CD14-positive monocyte (primary cell): ENCODE data around the gene HES6. TPM values are rescaled to one million over a fixed set of nuclear protein-coding genes. Genes with fewer than 3 reads are reported as not detected.
A peak's percentile ranks its signal among the peaks of the same experiment; 100 is the strongest.

ENCODE experiments used
- DNase-seq, 3 donors: peaks; one replicate each; pipeline ENCODE4 v3.0.0-alpha.2; 2011 to 2022
- H2AFZ ChIP-seq: 2 replicates; pipeline ENCODE4 v1.6.0; 2012; ENCODE audit warnings: mild to moderate bottlenecking, low read depth, low read length, inconsistent platforms; ENCODE audit not compliant: insufficient read depth, poor library complexity, severe bottlenecking
- H3K27ac ChIP-seq, 2 donors: 1 replicate in 1 of 2; 2 replicates in 1 of 2; pipeline ENCODE4 v1.5.1; 2012 to 2013; ENCODE audit warnings: low read length in 2 of 2, control low read depth in 1 of 2, inconsistent platforms in 1 of 2, low read depth in 1 of 2, mild to moderate bottlenecking in 1 of 2
- H3K27me3 ChIP-seq, 2 donors: one replicate each; pipeline versions ENCODE4 v1.6.0 to v1.6.1; 2011 to 2013; ENCODE audit warnings: low read length in 2 of 2; ENCODE audit not compliant: control insufficient read depth in 2 of 2, insufficient read depth in 2 of 2
- H3K36me3 ChIP-seq, 2 donors: replicated peaks in 1 of 2; 1 replicate in 1 of 2; 2 replicates in 1 of 2; pipeline versions ENCODE4 v1.5.1 to v1.6.1; 2012 to 2013; ENCODE audit warnings: low read length in 2 of 2, control low read depth in 1 of 2, inconsistent platforms in 1 of 2, mild to moderate bottlenecking in 1 of 2; ENCODE audit not compliant: insufficient read depth in 2 of 2, control insufficient read depth in 1 of 2
- H3K4me1 ChIP-seq, 2 donors: 1 replicate in 1 of 2; 2 replicates in 1 of 2; pipeline versions ENCODE4 v1.5.1 to v1.6.1; 2012 to 2013; ENCODE audit warnings: low read length in 2 of 2, control low read depth in 1 of 2, inconsistent platforms in 1 of 2, mild to moderate bottlenecking in 1 of 2, moderate library complexity in 1 of 2; ENCODE audit not compliant: insufficient read depth in 2 of 2, control insufficient read depth in 1 of 2
- H3K4me2 ChIP-seq: replicated peaks from 2 replicates; pipeline ENCODE3; 2012; ENCODE audit warnings: low read length, moderate library complexity, mild to moderate bottlenecking; ENCODE audit not compliant: poor library complexity, severe bottlenecking; ENCODE audit errors: extremely low read depth
- H3K4me3 ChIP-seq, 3 experiments: fragments of 200-600 bp in 1 of 3; sonication (generic) in 1 of 3; replicated peaks in 1 of 3; 1 replicate in 2 of 3; 2 replicates in 1 of 3; pipeline ENCODE4 v1.5.1; 2011 to 2013; ENCODE audit warnings: low read length in 3 of 3, mild to moderate bottlenecking in 3 of 3, control low read depth in 2 of 3, low read depth in 2 of 3, inconsistent platforms in 1 of 3, moderate library complexity in 1 of 3
- H3K79me2 ChIP-seq: 2 replicates; pipeline ENCODE4 v1.6.0; 2012; ENCODE audit warnings: mild to moderate bottlenecking, control low read depth, inconsistent platforms, low read length, moderate library complexity; ENCODE audit not compliant: insufficient read depth
- H3K9ac ChIP-seq: 2 replicates; pipeline ENCODE4 v1.6.0; 2017; ENCODE audit warnings: low read length, mild to moderate bottlenecking; ENCODE audit not compliant: insufficient read depth, poor library complexity, severe bottlenecking
- H3K9me3 ChIP-seq, 2 donors: replicated peaks in 1 of 2; 1 replicate in 1 of 2; 2 replicates in 1 of 2; pipeline versions ENCODE4 v1.5.1 to v1.6.1; 2012 to 2013; ENCODE audit warnings: low read length in 2 of 2, control low read depth in 1 of 2; ENCODE audit not compliant: control insufficient read depth in 1 of 2, insufficient read depth in 1 of 2
- H4K20me1 ChIP-seq: 2 replicates; pipeline ENCODE4 v1.6.0; 2012; ENCODE audit warnings: mild to moderate bottlenecking, low read length, control low read depth, moderate library complexity; ENCODE audit not compliant: insufficient read depth
- H3K27ac Mint-ChIP-seq, 7 donors: one replicate each; pipeline ENCODE4 v1.8.0; 2020; ENCODE audit warnings: mild to moderate bottlenecking in 7 of 7, mixed read lengths in 7 of 7, moderate library complexity in 6 of 7, inconsistent platforms in 2 of 7
- H3K27me3 Mint-ChIP-seq, 3 donors: one replicate each; pipeline ENCODE4 v1.8.0; 2021 to 2022; ENCODE audit warnings: low read depth in 3 of 3, mild to moderate bottlenecking in 3 of 3, mixed read lengths in 3 of 3, moderate library complexity in 3 of 3, inconsistent platforms in 1 of 3
- H3K36me3 Mint-ChIP-seq, 2 donors: one replicate each; pipeline ENCODE4 v1.8.0; 2020; ENCODE audit warnings: mixed read lengths in 2 of 2, inconsistent platforms in 1 of 2, mild to moderate bottlenecking in 1 of 2
- H3K4me1 Mint-ChIP-seq: one replicate; pipeline ENCODE4 v1.8.0; 2020; ENCODE audit warnings: mild to moderate bottlenecking, mixed read lengths
- H3K4me3 Mint-ChIP-seq, 2 donors: one replicate each; pipeline ENCODE4 v1.8.0; 2020; ENCODE audit warnings: mild to moderate bottlenecking in 2 of 2, mixed read lengths in 2 of 2, moderate library complexity in 1 of 2
- H3K9me3 Mint-ChIP-seq, 7 donors: one replicate each; pipeline ENCODE4 v1.8.0; 2020 to 2022; ENCODE audit warnings: mixed read lengths in 7 of 7, mild to moderate bottlenecking in 6 of 7, moderate library complexity in 6 of 7, inconsistent platforms in 2 of 7
- CTCF ChIP-seq: fragments of 200-600 bp; IDR thresholded peaks from one replicate; pipeline ENCODE4 v1.8.0; 2022; ENCODE audit warnings: antibody characterized with exemption, mild to moderate bottlenecking
- WGBS: methylation state at CpG from one replicate; pipeline ENCODE4 v1.1.5; 2013; ENCODE audit warnings: missing lambda C conversion rate; ENCODE audit not compliant: insufficient coverage; 5-methylcytosine and 5-hydroxymethylcytosine counted together
- intact Hi-C, 2 donors: fragments of 100-400 bp; cut with micrococcal nuclease; formaldehyde crosslinking; loops; one replicate each; pipeline versions ENCODE4 v1.15.0 to v1.15.1; 2023
- polyA plus RNA-seq, 3 donors: library from polyadenylated mRNA; depleted of rRNA in 1 of 3; unstranded in 2 of 3; stranded (reverse) in 1 of 3; fragments of 300-500 nt in 2 of 3; fragments of >200 nt in 1 of 3; fragmentation: Illumina TruSeq in 2 of 3; gene quantifications; 1 replicate in 2 of 3; 2 replicates in 1 of 3; pipeline ENCODE4 v1.2.3, GENCODE V29; 2012 to 2021

Gene HES6
- polyA plus RNA-seq, 3 donors, result 2.1 to 4.0 (median 2.8) TPM

GRCh38 chr2:238256111-238256510 lies 16.3 kb upstream of the HES6 start:
- intact Hi-C loops, result no loop called here
- no peaks in the 10 kb centered on the region for H3K79me2 ChIP-seq
- no peak overlapping the region for H3K4me3 ChIP-seq
- H3K27me3 Mint-ChIP-seq, result peaks cover 0 to 2% (median 2%) of the 10 kb centered on the region in 3 donors
- no peaks in the 10 kb centered on the region for H4K20me1 ChIP-seq
- H3K4me2 ChIP-seq, result no peak overlapping the region
- no peaks in the 10 kb centered on the region for H3K4me1 Mint-ChIP-seq
- no peak overlapping the region for H3K27ac Mint-ChIP-seq
- no peak for TF ChIP-seq CTCF
- no peaks in the 10 kb centered on the region for H3K27me3 ChIP-seq
- peaks cover 80 to 97% of the 10 kb centered on the region in 2 donors for H3K36me3 Mint-ChIP-seq
- peaks cover 68 to 94% of the 10 kb centered on the region in 2 donors for H3K36me3 ChIP-seq
- H3K4me3 Mint-ChIP-seq, result no peak overlapping the region
- H3K27ac ChIP-seq, result peak overlapping the region in 1 of 2 donors; percentile 8
- H3K9me3 ChIP-seq, result no peaks in the 10 kb centered on the region
- no peak for DNase-seq
- 100% methylated on average over 5 of the region's 6 CpGs for WGBS
- H3K9me3 Mint-ChIP-seq, result no peaks in the 10 kb centered on the region
- no peak overlapping the region for H3K9ac ChIP-seq
- no peak overlapping the region for H2AFZ ChIP-seq
- H3K4me1 ChIP-seq, result no peaks in the 10 kb centered on the region

GRCh38 chr2:238255636-238256035 lies 15.8 kb upstream of the HES6 start:
- no peaks in the 10 kb centered on the region for H4K20me1 ChIP-seq
- H3K9me3 ChIP-seq, result no peaks in the 10 kb centered on the region
- intact Hi-C loops, result no loop called here
- peak overlapping the region in 1 of 2 donors; percentile 8 for H3K27ac ChIP-seq
- 93% methylated on average over 3 of the region's 8 CpGs for WGBS
- no peaks in the 10 kb centered on the region for H3K79me2 ChIP-seq
- Mint-ChIP-seq H3K36me3 (peaks cover 82 to 97% of the 10 kb centered on the region in 2 donors), H3K4me1 (no peaks in the 10 kb centered on the region), H3K27ac (no peak overlapping the region), H3K4me3 (no peak overlapping the region), H3K27me3 (peaks cover 0 to 2% (median 2%) of the 10 kb centered on the region in 3 donors), H3K9me3 (no peaks in the 10 kb centered on the region)
- no peak overlapping the region for H3K4me2 ChIP-seq
- no peak overlapping the region for H2AFZ ChIP-seq
- DNase-seq, result no peak
- H3K4me3 ChIP-seq, result no peak overlapping the region
- H3K36me3 ChIP-seq, result peaks cover 67 to 94% of the 10 kb centered on the region in 2 donors
- H3K4me1 ChIP-seq, result no peaks in the 10 kb centered on the region
- H3K27me3 ChIP-seq, result no peaks in the 10 kb centered on the region
- TF ChIP-seq CTCF, result no peak
- H3K9ac ChIP-seq, result no peak overlapping the region
